Vagina (tissue), 2 donors: ENCODE measurements around the gene NEDD9.

Experiments
- POLR2A ChIP-seq, 2 donors: fragments of 450-650 bp; IDR thresholded peaks; one replicate each; pipeline ENCODE4 v1.6.1; 2017; ENCODE audit warnings: antibody characterized with exemption in 2 of 2, mild to moderate bottlenecking in 2 of 2, moderate library complexity in 2 of 2
- POLR2AphosphoS5 ChIP-seq, 2 donors: sonication (generic); formaldehyde crosslinking; IDR thresholded peaks; one replicate each; pipeline ENCODE4 v1.9.0; 2017; ENCODE audit warnings: antibody characterized with exemption in 2 of 2, mild to moderate bottlenecking in 2 of 2, low read depth in 1 of 2; ENCODE audit not compliant: insufficient read depth in 1 of 2
- TF ChIP-seq, protein P1 (sequence below), 3 experiments: fragments of 450-650 bp in 2 of 3; fragments of 200-600 bp in 1 of 3; sonication (generic) in 1 of 3; IDR thresholded peaks; one replicate each; pipeline ENCODE4 v1.5.1; 2017 to 2019; ENCODE audit warnings: antibody characterized with exemption in 3 of 3, mild to moderate bottlenecking in 2 of 3, moderate library complexity in 2 of 3

GRCh38 chr6:11202513-11203305 lies 29.8 kb downstream of the NEDD9 start:
- TF ChIP-seq, protein P1, sequence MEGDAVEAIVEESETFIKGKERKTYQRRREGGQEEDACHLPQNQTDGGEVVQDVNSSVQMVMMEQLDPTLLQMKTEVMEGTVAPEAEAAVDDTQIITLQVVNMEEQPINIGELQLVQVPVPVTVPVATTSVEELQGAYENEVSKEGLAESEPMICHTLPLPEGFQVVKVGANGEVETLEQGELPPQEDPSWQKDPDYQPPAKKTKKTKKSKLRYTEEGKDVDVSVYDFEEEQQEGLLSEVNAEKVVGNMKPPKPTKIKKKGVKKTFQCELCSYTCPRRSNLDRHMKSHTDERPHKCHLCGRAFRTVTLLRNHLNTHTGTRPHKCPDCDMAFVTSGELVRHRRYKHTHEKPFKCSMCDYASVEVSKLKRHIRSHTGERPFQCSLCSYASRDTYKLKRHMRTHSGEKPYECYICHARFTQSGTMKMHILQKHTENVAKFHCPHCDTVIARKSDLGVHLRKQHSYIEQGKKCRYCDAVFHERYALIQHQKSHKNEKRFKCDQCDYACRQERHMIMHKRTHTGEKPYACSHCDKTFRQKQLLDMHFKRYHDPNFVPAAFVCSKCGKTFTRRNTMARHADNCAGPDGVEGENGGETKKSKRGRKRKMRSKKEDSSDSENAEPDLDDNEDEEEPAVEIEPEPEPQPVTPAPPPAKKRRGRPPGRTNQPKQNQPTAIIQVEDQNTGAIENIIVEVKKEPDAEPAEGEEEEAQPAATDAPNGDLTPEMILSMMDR (IDR thresholded peaks at IDR 0.05), result no peak
- TF ChIP-seq POLR2A (IDR thresholded peaks at IDR 0.05) (no peak), POLR2AphosphoS5 (IDR thresholded peaks at IDR 0.05; ENCODE audit: insufficient read depth in 1 of 2, low read depth in 1 of 2) (no peak)
